Limb (tissue), 2 donors: Measurements from ENCODE around the gene COG7.
"Not testable (repeated sequence)": the region's sequence is repeated elsewhere in the genome, so short reads cannot be mapped to it uniquely, and the experiment has no call there.

ENCODE experiments used
- DNase-seq, 2 donors: peaks; one replicate each; pipeline ENCODE4 v3.0.0-alpha.2; 2016; ENCODE audit errors: extremely low spot score in 2 of 2

Gene COG7

DNA sequence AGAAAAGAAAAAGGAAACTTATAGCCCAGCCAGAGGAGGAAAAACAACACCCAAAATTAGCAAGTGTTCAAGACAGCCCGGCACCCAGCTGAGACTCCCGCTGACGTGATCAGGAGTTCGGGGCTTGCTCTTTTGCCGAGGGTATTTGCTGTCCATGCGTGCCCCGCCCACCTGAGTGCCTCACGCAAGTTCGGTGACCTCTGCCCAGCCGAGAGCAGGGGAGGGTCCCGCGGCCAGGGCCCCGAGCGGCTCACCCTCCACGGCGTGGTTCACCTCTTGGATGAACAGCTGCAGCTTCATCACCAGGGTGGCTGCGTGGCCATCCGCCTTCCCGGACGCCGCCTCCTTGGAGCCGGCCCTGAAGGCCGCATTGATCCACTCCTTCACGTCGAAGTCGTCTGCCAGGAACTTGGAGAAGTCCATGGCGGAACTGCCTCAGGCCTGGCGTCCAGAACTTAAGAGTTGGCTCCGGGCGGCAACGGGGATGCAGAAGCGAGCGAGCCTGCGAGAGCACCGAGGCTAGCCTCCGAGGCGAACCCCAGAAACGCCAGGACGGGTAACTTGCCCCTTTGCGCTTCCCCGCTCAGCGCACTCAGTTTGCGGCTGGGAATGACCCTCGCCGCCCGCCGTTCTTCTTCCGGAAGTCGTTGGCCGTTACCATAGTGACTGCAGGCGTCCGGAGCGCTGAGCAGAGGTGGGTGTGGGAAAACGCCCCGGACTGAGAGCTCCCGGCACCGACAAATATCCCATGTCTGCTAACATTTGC, at the start of gene COG7:
Gene COG7, minus strand, starts transcription at position 618 of the 766 bp plus-strand sequence. Its CDS starts 195 bp downstream, at position 423.
- DNase-seq, result peak; percentile 92 to 95

GRCh38 chr16:23502466-23502865, 49.5 kb upstream of the COG7 start:
- no peak for DNase-seq

- no peak for DNase-seq
Measured at GRCh38 chr16:23501291-23501690, 48.3 kb upstream of the COG7 start.

DNA sequence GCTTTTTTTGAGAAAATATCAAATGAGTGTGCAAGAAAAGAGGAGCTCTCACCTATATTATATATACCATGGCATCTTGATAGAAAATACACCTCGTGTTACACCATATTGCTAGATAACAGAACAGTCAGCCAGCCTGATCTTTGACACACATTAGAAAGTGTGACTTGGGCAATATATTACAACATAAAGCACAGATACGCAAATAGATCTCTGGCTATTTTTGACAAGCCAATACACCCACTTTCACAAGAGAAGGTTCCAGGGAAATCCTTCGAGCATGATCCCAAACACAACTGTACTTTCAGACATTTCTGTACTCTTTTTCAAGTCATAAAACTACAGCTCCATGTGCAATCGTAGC, 47.9 kb upstream of the COG7 start:
- no peak for DNase-seq

GRCh38 chr16:23500212-23500861, 47.3 kb upstream of the COG7 start:
- DNase-seq, result no peak

DNA sequence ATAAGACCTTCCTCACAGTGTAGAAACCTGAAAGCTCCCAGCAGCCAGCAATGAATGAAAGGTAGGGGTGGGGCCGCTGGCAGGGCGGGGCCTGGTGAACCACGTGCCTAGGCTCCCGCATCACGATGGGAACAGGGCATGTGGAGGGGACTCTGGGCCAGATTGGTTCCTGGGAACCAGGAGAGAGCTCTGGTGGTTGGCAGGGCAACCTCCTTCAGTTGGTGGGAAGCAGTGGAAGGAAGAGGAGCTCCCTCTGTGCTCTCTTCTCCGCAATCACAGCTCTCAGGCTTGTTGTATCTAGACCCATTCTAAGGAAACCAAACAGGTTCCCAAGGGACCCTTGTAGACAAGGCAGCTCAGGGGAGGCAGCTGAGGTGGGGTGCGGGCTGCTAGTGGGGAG, 46.8 kb upstream of the COG7 start:
- no peak for DNase-seq

DNA sequence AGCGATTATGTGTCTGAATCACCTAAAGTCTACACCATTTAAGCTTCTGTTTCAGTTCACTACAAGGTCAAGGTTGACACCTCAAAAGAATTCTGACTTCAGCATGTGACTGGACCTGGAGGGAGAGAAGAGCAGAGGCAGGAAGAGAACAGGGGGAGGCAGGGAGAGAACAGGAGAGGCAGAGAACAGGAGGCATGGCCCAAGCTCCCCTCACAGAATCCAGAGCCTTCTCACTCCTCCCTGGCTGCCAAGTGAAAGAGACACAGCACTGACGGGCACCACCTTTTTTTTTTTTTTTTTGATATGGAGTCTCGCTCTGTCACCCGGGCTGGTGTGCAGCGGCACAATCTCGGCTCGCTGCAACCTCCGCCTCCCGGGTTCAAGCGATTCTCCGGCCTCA, 45.9 kb upstream of the COG7 start:
- no peak for DNase-seq

GRCh38 chr16:23497543-23497868, 44.5 kb upstream of the COG7 start:
- no peak for DNase-seq

DNA sequence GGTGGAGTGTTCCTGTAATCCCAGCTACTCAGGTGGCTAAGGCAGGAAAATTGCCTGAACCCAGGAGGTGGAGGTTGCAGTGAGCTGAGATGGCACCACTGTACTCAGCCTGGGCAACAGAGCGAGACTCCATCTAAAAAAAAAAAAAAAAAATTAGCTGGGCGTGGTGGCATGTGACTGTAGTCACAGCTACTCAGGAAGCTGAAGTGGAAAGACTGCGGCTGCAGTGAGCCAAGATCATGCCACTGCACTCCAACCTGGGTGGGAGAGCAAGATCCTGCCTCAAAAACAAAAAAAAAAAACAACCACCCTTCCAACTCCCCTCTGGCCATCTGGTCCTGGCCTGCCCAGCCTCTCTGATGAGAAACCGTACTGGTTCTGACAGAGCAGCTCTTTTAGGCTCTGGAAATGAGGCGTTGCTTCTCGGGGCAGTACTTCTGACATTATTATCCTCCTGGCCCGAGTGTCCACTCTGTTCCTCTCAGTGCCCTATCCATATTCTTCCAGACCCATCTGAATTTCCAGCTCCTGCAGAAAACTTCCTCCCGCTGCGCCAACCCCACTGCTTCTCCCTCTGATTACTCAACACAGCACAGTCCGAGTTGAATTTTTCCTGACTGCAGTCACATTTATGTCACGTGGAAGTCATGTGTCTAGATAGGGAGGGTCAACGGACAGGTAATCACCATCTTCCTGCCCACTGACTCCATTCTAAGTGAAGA, 44.0 kb upstream of the COG7 start:
- no peak for DNase-seq

- DNase-seq, result no peak
Measured at GRCh38 chr16:23495671-23496070, 42.7 kb upstream of the COG7 start.

DNA sequence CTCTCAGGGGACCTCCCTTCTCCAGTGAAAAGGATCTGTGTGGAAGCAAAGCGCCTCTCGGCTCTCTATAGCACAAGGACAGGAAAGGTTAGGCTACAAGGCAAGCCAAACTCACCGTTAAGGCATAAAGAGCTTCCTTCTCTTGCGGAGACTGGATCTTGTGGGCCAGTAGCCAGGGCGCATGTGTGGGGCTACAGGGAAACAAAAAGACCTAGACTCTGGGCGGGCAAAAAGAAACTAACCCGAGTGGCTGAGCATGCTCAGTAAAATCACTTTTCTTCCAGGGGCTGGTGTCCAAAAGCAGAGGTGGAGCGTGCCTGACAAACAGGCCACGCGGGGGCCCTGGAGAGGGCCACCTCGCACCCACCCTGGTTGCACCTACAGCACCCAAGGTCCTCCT, 41.2 kb upstream of the COG7 start:
- no peak for DNase-seq

- no peak for DNase-seq
Measured at GRCh38 chr16:23491490-23492391, 38.8 kb upstream of the COG7 start.

GRCh38 chr16:23486480-23486879, 33.5 kb upstream of the COG7 start:
- no peak for DNase-seq

- no peak for DNase-seq
Measured at GRCh38 chr16:23485841-23486240, 32.9 kb upstream of the COG7 start.

- no peak for DNase-seq
Measured at GRCh38 chr16:23485257-23485614, 32.2 kb upstream of the COG7 start.

DNA sequence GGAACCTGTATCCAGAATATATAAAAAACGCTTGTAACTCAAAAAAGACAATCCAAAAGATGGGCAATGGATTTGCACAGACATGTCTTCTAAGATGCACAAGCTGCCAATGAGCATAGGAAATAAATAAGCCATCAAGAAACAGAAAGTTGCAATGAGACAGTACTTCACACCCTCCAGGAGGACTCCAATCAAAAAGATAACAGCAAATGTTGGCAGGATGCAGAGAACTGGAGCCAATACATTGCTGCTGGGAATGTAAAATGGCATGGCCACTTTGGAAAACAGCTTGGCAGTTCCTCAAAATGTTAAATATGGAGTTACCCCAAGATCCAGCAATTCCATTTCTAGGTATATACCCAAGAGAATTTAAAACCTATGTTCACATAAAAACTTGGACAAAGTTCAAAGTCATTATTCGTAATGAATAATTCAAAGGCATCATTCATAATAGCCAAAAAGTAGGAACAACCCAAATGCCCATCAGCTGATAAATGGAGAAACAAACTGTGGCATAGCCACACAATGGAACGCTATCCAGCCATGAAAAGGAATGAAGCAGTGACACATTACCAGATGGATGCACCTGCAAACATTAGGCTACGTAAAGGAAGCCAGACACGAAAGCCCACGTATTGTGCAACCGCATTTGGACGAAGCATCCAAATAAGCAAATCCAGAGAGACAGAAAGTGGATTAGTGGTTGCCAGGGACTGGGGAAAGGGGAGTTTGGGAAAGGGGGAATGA, 31.7 kb upstream of the COG7 start:
- no peak for DNase-seq

- not testable (repeated sequence) for DNase-seq
Measured at GRCh38 chr16:23483492-23483891, 30.5 kb upstream of the COG7 start.

DNA sequence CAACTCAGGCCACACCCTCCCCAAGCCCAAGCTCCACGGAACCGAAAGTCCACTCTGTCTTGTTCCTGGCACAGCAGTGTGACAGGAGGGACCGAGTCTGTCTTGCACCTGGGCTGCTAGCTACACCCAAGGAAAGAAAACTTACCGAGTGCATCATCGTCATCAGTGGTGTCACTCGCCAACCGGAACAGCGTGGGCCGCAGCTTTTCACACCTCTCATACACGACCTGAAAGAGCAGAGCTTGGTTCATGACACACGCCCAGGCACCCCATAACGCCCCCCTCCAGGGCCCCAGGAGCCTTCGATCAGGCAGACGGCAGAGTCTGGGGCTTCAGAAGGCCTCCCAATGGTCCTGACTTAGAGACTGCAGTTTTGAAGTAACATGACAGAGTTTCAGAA, 29.8 kb upstream of the COG7 start:
- DNase-seq, result no peak

- DNase-seq, result no peak
Measured at GRCh38 chr16:23480257-23480656, 27.3 kb upstream of the COG7 start.

DNA sequence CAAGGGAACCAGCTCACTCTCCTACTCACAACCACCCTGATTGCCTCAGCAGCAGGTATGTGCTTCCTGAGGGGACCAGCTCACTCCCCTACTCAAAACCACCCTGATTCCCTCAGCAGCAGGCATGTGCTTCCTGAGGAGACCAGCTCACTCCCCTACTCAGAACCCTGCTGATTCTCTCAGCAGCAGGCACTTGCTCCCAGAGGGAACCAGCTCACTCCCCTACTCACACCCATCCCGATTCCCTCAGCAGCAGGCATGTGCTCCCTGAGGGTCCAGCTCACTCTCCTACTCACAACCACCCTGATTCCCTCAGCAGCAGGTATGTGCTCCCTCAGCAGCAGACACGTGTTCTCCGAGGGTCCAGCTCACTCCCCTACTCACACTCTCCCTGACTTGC, 26.1 kb upstream of the COG7 start:
- DNase-seq, result no peak

DNA sequence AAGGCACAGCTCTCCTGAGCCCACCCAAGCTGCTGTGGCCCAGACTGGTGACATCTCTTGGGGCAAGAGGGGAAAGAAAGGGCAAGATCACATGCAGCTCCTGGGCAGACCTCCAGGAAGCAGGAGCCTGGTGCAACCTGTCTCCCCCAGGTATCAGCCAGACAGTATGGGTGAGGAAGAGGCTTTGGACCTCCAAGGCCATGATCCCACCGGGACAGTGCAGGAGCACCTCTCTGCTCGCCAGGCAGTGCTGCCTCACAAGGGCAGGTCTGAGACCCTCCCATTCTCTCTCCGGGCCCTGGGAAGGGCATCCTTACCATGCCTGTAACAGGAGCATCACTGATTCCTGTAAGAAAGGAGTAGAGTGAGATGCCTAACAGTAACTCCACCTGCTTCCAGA, 25.6 kb upstream of the COG7 start:
- no peak for DNase-seq
